Measurements from ENCODE around the gene ATIC. TPM values are rescaled to one million over a fixed set of nuclear protein-coding genes. Genes with fewer than 3 reads are reported as not detected.

Gene ATIC
- total and polyA plus RNA-seq, 12 donors = 36.1 to 106 (median 48.0) TPM

GRCh38 chr2:215283221-215283620, 28.6 kb upstream of the ATIC start:
- Histone ChIP-seq H3K27ac (no peak overlapping the region), H3K36me3 (no peaks in the 10 kb centered on the region), H3K27me3 (no peaks in the 10 kb centered on the region), H3K4me1 (no peaks in the 10 kb centered on the region), H3K9me3 (no peaks in the 10 kb centered on the region), H3K4me3 (no peak overlapping the region)
- DNase-seq (no peak), ATAC-seq (no peak)
- intact Hi-C loops (cut with DNase I) = no loop called here
- no peak for TF ChIP-seq CTCF (IDR thresholded peaks at IDR 0.05)
- 74 to 83% methylated on average over 1 of the region's 1 CpG for WGBS, 2 donors

GRCh38 chr2:215286309-215286708, 25.6 kb upstream of the ATIC start:
- Histone ChIP-seq H3K36me3 (no peaks in the 10 kb centered on the region), H3K27ac (no peak overlapping the region), H3K4me1 (no peaks in the 10 kb centered on the region), H3K4me3 (no peak overlapping the region), H3K27me3 (no peaks in the 10 kb centered on the region), H3K9me3 (no peaks in the 10 kb centered on the region)
- DNase-seq (no peak), ATAC-seq (no peak)
- TF ChIP-seq CTCF (IDR thresholded peaks at IDR 0.05) = no peak
- intact Hi-C loops (cut with DNase I) = no loop called here
- 66 to 82% methylated on average over 2 of the region's 2 CpGs for WGBS, 2 donors

GRCh38 chr2:215288112-215288815, 23.6 kb upstream of the ATIC start:
- no peaks in the 10 kb centered on the region for H3K9me3 ChIP-seq
- WGBS, 2 donors = 82 to 89% methylated on average over 6 of the region's 6 CpGs
- H3K27me3 ChIP-seq = no peaks in the 10 kb centered on the region
- no peaks in the 10 kb centered on the region for H3K4me1 ChIP-seq
- no peaks in the 10 kb centered on the region for H3K36me3 ChIP-seq
- DNase-seq (no peak), ATAC-seq (no peak)
- H3K4me3 ChIP-seq = no peak overlapping the region
- no peak overlapping the region for H3K27ac ChIP-seq
- TF ChIP-seq CTCF (IDR thresholded peaks at IDR 0.05) = no peak
- intact Hi-C loops (cut with DNase I) = no loop called here

- Histone ChIP-seq H3K27me3 (no peaks in the 10 kb centered on the region), H3K27ac (no peak overlapping the region), H3K9me3 (no peaks in the 10 kb centered on the region), H3K4me1 (no peaks in the 10 kb centered on the region), H3K4me3 (no peak overlapping the region), H3K36me3 (no peaks in the 10 kb centered on the region)
- intact Hi-C loops (cut with DNase I) = no loop called here
- DNase-seq = no peak
- no peak for TF ChIP-seq CTCF (IDR thresholded peaks at IDR 0.05)
- WGBS, 2 donors = 78 to 83% methylated on average over 3 of the region's 3 CpGs
- no peak for ATAC-seq
Measured at GRCh38 chr2:215290980-215291599, 20.8 kb upstream of the ATIC start.
